Right forelimb (tissue), 1 donor: ENCODE data around the gene GIMAP5.
"Not testable (repeated sequence)": the region's sequence is repeated elsewhere in the genome, so short reads cannot be mapped to it uniquely, and the experiment has no call there.

ENCODE experiments used
- DNase-seq: peaks from one replicate; pipeline ENCODE4 v3.0.0-alpha.2; 2018

GIMAP5 gene

GRCh38 chr7:150735596-150736358 is 1.4 kb upstream of the GIMAP5 start:
- no peak for DNase-seq

- no peak for DNase-seq
Observed at GRCh38 chr7:150736864-150737263, 354 bp upstream of the GIMAP5 start.

- no peak for DNase-seq
Observed at GRCh38 chr7:150738092-150738491, 874 bp downstream of the GIMAP5 start.

GRCh38 chr7:150738591-150739001 is 1.4 kb downstream of the GIMAP5 start:
- no peak for DNase-seq

- no peak for DNase-seq
Observed at GRCh38 chr7:150739033-150739432, 1.8 kb downstream of the GIMAP5 start.

GRCh38 chr7:150740053-150740452 is 2.8 kb downstream of the GIMAP5 start:
- DNase-seq, result no peak

- DNase-seq, result no peak
Observed at GRCh38 chr7:150742286-150742968, 5.2 kb downstream of the GIMAP5 start.

DNA sequence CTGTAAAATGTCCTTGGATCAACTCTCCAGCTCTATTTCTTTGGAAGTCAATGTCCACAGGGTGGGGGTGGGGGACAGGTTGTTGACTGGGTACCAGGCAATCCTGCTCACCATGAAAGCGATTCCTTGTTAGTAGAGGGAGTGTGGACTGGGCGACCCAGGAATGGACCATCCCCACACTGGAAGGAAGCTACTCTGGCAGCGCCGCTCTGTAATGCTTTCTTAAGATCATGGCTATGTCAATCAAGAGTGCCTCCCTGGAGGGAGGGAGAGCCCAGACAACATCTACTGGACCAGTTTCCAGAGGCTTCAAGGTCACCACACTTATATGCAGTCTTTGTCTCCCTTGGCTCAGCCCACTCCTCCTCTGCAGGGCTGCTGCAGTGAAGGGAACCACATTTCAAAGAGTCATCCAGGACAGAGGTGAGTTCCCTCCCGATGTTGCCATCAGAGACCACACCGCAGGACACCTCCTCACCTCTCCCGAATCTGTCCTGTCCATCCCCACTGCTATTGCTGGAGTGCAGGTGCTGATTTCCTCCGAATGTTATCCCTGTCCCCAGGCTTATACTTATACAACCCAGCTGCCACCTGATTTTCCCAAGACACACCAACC is 6.9 kb downstream of the GIMAP5 start:
- no peak for DNase-seq

GRCh38 chr7:150745086-150745485 is 7.9 kb downstream of the GIMAP5 start:
- no peak for DNase-seq

- DNase-seq, result no peak
Observed at GRCh38 chr7:150745876-150746275, 8.7 kb downstream of the GIMAP5 start.

- DNase-seq, result no peak
Observed at GRCh38 chr7:150746921-150747320, 9.7 kb downstream of the GIMAP5 start.

- no peak for DNase-seq
Observed at GRCh38 chr7:150748376-150748775, 11.2 kb downstream of the GIMAP5 start.

- DNase-seq, result no peak
Observed at GRCh38 chr7:150751702-150752101, 14.5 kb downstream of the GIMAP5 start.

- DNase-seq, result no peak
Observed at GRCh38 chr7:150753239-150753638, 16.0 kb downstream of the GIMAP5 start.

GRCh38 chr7:150753826-150754603 is 16.8 kb downstream of the GIMAP5 start:
- no peak for DNase-seq

GRCh38 chr7:150754951-150755350 is 17.7 kb downstream of the GIMAP5 start:
- no peak for DNase-seq

GRCh38 chr7:150755473-150756099 is 18.4 kb downstream of the GIMAP5 start:
- DNase-seq, result no peak

DNA sequence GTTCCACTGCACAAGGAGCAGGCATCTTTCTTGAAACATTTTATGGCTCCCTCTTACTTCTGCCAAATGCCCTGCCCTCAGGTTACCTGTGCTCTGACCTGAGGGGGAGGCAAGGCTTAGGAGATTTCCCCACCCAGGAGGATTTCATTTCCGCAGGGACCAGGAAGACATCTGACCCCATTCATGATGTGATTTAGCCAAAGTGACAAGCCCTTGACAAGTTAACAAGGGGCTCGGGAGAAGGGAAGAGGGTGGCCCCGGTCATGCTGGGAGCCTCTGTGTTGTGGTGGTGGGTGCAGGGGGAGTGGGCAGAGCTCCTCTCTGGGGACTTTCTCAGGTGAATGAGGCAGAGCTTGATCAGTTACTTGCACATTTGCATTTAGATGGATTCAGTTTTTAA is 18.9 kb downstream of the GIMAP5 start:
- DNase-seq, result no peak

DNA sequence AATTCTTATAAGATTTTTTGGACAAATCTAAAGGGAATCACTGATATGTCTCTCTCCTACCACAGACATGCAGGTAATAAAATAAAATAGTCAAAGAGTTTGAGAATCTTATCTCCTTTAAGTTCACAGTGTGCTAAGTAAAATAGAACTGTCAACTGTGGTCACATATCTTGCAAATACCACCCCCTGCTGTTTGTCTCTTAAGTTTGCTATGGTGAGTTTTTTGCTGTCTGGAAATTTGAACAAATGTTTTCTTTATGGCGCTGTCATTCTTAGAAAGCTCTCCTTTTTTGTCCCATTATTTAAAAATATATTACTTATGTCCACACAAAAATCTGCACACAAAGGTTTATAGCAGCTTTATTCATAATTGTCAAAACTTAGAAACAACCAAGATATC is 19.6 kb downstream of the GIMAP5 start:
- DNase-seq, result no peak

- no peak for DNase-seq
Observed at GRCh38 chr7:150759479-150759878, 22.3 kb downstream of the GIMAP5 start.

- DNase-seq, result no peak
Observed at GRCh38 chr7:150766334-150766709, 29.1 kb downstream of the GIMAP5 start.

- no peak for DNase-seq
Observed at GRCh38 chr7:150769768-150770167, 32.5 kb downstream of the GIMAP5 start.

DNA sequence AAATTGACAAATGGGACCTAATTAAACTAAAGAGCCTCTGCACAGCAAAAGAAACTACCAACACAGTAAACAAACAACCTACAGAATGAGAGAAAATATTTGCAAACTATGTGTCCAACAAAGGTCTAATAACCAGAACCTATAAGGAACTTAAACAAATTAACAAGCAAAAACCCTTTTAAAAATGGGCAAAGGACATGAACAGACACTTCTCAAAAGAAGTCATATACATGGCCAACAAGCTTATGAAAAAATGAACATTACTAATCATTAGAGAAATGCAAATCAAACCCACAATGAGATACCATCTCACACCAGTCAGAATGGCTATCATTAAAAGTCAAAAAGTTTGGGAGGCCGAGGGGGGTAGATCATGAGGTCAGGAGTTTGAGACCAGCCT is 36.9 kb downstream of the GIMAP5 start:
- DNase-seq, result not testable (repeated sequence)
